Subcutaneous abdominal adipose tissue (tissue), 5 donors: ENCODE measurements around the gene RDM1.

Experiments used
- H3K27ac ChIP-seq: one replicate; pipeline ENCODE4 v1.7.0; 2013; ENCODE audit warnings: low read depth, mild to moderate bottlenecking, inconsistent platforms, low read length, moderate library complexity
- H3K27me3 ChIP-seq, 5 donors: one replicate each; pipeline ENCODE4 v1.7.0; 2013; ENCODE audit warnings: low read length in 5 of 5, inconsistent platforms in 1 of 5; ENCODE audit not compliant: control insufficient read depth in 5 of 5, insufficient read depth in 4 of 5
- H3K36me3 ChIP-seq, 5 donors: one replicate each; pipeline ENCODE4 v1.7.0; 2013; ENCODE audit warnings: low read length in 5 of 5; ENCODE audit not compliant: control insufficient read depth in 5 of 5, insufficient read depth in 5 of 5
- H3K4me1 ChIP-seq, 5 donors: one replicate each; pipeline ENCODE4 v1.7.0; 2013; ENCODE audit warnings: low read length in 5 of 5, mild to moderate bottlenecking in 3 of 5, moderate library complexity in 1 of 5; ENCODE audit not compliant: control insufficient read depth in 5 of 5, insufficient read depth in 5 of 5
- H3K4me3 ChIP-seq, 5 donors: one replicate each; pipeline ENCODE4 v1.7.0; 2013; ENCODE audit warnings: low read length in 5 of 5, low read depth in 1 of 5
- H3K9ac ChIP-seq, 5 donors: one replicate each; pipeline ENCODE4 v1.7.0; 2013; ENCODE audit warnings: low read length in 5 of 5, mild to moderate bottlenecking in 4 of 5, moderate library complexity in 3 of 5
- H3K9me3 ChIP-seq, 5 donors: one replicate each; pipeline ENCODE4 v1.7.0; 2013; ENCODE audit warnings: low read length in 5 of 5; ENCODE audit not compliant: control insufficient read depth in 5 of 5
- donor health status: healthy.
- donor health status: healthy.
- donor health status: healthy.
- donor health status: healthy.
- donor health status: healthy.

RDM1 gene

GRCh38 chr17:35936063-35936462 lies 5.5 kb upstream of the RDM1 start:
- no peak overlapping the region for H3K27ac ChIP-seq
- no peaks in the 10 kb centered on the region for H3K9me3 ChIP-seq
- peaks cover 0 to 11% (median 9%) of the 10 kb centered on the region in 5 donors for H3K4me1 ChIP-seq
- H3K9ac ChIP-seq = no peak overlapping the region
- no peak overlapping the region for H3K4me3 ChIP-seq
- no peaks in the 10 kb centered on the region for H3K36me3 ChIP-seq
- H3K27me3 ChIP-seq = no peaks in the 10 kb centered on the region

- Histone ChIP-seq H3K27me3 (peaks cover 0 to 8% (median 3%) of the 10 kb centered on the region in 5 donors), H3K4me3 (no peak overlapping the region), H3K9me3 (no peaks in the 10 kb centered on the region), H3K36me3 (no peaks in the 10 kb centered on the region), H3K9ac (no peak overlapping the region), H3K4me1 (peaks cover 3 to 23% (median 20%) of the 10 kb centered on the region in 5 donors), H3K27ac (no peak overlapping the region)
Measured at GRCh38 chr17:35934760-35935159, 4.2 kb upstream of the RDM1 start.

- no peak overlapping the region for H3K4me3 ChIP-seq
Measured at GRCh38 chr17:35932586-35932985, 2.0 kb upstream of the RDM1 start.

GRCh38 chr17:35931794-35932425 lies 1.3 kb upstream of the RDM1 start:
- H3K27ac ChIP-seq = no peak overlapping the region
- no peak overlapping the region for H3K9ac ChIP-seq
- H3K9me3 ChIP-seq = no peaks in the 10 kb centered on the region
- H3K27me3 ChIP-seq = peaks cover 0 to 8% (median 3%) of the 10 kb centered on the region in 5 donors
- H3K4me1 ChIP-seq = peaks cover 3 to 23% (median 20%) of the 10 kb centered on the region in 5 donors
- no peaks in the 10 kb centered on the region for H3K36me3 ChIP-seq
- H3K4me3 ChIP-seq = no peak overlapping the region

More at GRCh38 chr17:35932586-35932985, 2.0 kb upstream of the RDM1 start:
- H3K4me1 ChIP-seq = peaks cover 3 to 23% (median 20%) of the 10 kb centered on the region in 5 donors
- peaks cover 0 to 8% (median 3%) of the 10 kb centered on the region in 5 donors for H3K27me3 ChIP-seq
- H3K36me3 ChIP-seq = no peaks in the 10 kb centered on the region
- H3K9me3 ChIP-seq = no peaks in the 10 kb centered on the region
- H3K9ac ChIP-seq = no peak overlapping the region
- no peak overlapping the region for H3K27ac ChIP-seq

GRCh38 chr17:35927714-35928113 lies 2.9 kb downstream of the RDM1 start:
- no peak overlapping the region for H3K27ac ChIP-seq
- H3K9ac ChIP-seq = no peak overlapping the region
- H3K27me3 ChIP-seq = peaks cover 0 to 8% (median 3%) of the 10 kb centered on the region in 5 donors
- H3K4me1 ChIP-seq = peaks cover 3 to 23% (median 20%) of the 10 kb centered on the region in 5 donors
- H3K36me3 ChIP-seq = no peaks in the 10 kb centered on the region
- no peak overlapping the region for H3K4me3 ChIP-seq
- no peaks in the 10 kb centered on the region for H3K9me3 ChIP-seq

GRCh38 chr17:35923609-35924114 lies 6.9 kb downstream of the RDM1 start:
- no peaks in the 10 kb centered on the region for H3K36me3 ChIP-seq
- no peaks in the 10 kb centered on the region for H3K9me3 ChIP-seq
- no peak overlapping the region for H3K27ac ChIP-seq
- H3K27me3 ChIP-seq = no peaks in the 10 kb centered on the region
- H3K4me3 ChIP-seq = no peak overlapping the region
- H3K4me1 ChIP-seq = peaks cover 0 to 3% (median 0%) of the 10 kb centered on the region in 5 donors
- no peak overlapping the region for H3K9ac ChIP-seq

- no peaks in the 10 kb centered on the region for H3K27me3 ChIP-seq
- H3K4me1 ChIP-seq = peaks cover 0 to 9% (median 0%) of the 10 kb centered on the region in 5 donors
- H3K9ac ChIP-seq = no peak overlapping the region
- no peaks in the 10 kb centered on the region for H3K9me3 ChIP-seq
- no peak overlapping the region for H3K4me3 ChIP-seq
- no peak overlapping the region for H3K27ac ChIP-seq
- no peaks in the 10 kb centered on the region for H3K36me3 ChIP-seq
Measured at GRCh38 chr17:35920229-35920628, 10.3 kb downstream of the RDM1 start.

GRCh38 chr17:35918665-35919064 lies 11.9 kb downstream of the RDM1 start:
- Histone ChIP-seq H3K4me3 (no peak overlapping the region), H3K27ac (no peak overlapping the region), H3K27me3 (no peaks in the 10 kb centered on the region), H3K4me1 (peaks cover 0 to 9% (median 0%) of the 10 kb centered on the region in 5 donors), H3K9ac (no peak overlapping the region), H3K36me3 (no peaks in the 10 kb centered on the region), H3K9me3 (no peaks in the 10 kb centered on the region)

GRCh38 chr17:35917519-35918213 lies 12.9 kb downstream of the RDM1 start:
- no peaks in the 10 kb centered on the region for H3K36me3 ChIP-seq

More at GRCh38 chr17:35917519-35918213, 12.9 kb downstream of the RDM1 start:
- Histone ChIP-seq H3K4me3 (no peak overlapping the region), H3K27ac (no peak overlapping the region), H3K4me1 (peaks cover 0 to 9% (median 0%) of the 10 kb centered on the region in 5 donors), H3K27me3 (no peaks in the 10 kb centered on the region), H3K9ac (no peak overlapping the region), H3K9me3 (no peaks in the 10 kb centered on the region)
